HL-60 (cell line): Measurements from ENCODE around the gene DCTPP1.
A peak's percentile ranks its signal among the peaks of the same experiment; 100 is the strongest.

ENCODE experiments used
- DNase-seq, 2 experiments: peaks; one replicate each; pipeline ENCODE4 v3.0.0-alpha.2; 2010 to 2020; ENCODE audit warnings: low read depth in 1 of 2, low spot score in 1 of 2
- H3K27ac ChIP-seq: fragments of 250-450 bp; sonication (Bioruptor Pico); replicated peaks from 2 replicates; pipeline ENCODE4 v1.5.1; 2020; ENCODE audit warnings: mild to moderate bottlenecking, moderate library complexity
- H3K27me3 ChIP-seq: fragments of 250-450 bp; sonication (Bioruptor Pico); 2 replicates; pipeline ENCODE4 v1.5.1; 2021; ENCODE audit warnings: mild to moderate bottlenecking, moderate library complexity; ENCODE audit not compliant: insufficient read depth, poor library complexity, severe bottlenecking
- H3K4me3 ChIP-seq: replicated peaks from 2 replicates; pipeline ENCODE4 v1.5.1; 2011; ENCODE audit warnings: mild to moderate bottlenecking, control low read depth, low read length; ENCODE audit not compliant: insufficient read depth
- GABPA ChIP-seq: IDR thresholded peaks from 2 replicates; pipeline ENCODE4 v1.6.1; 2012; ENCODE audit warnings: low read depth
- POLR2AphosphoS5 ChIP-seq: IDR thresholded peaks from 2 replicates; pipeline ENCODE4 v1.6.1; 2012; ENCODE audit warnings: low read depth
- SPI1 ChIP-seq: IDR thresholded peaks from 2 replicates; pipeline ENCODE4 v1.6.1; 2012; ENCODE audit warnings: low read depth, mild to moderate bottlenecking, borderline replicate concordance
- TF ChIP-seq, protein P1 (sequence below): IDR thresholded peaks from one replicate; pipeline ENCODE4 v1.5.1; 2011; ENCODE audit warnings: low read length, control low read depth, inconsistent platforms; ENCODE audit not compliant: insufficient read depth
- TF ChIP-seq, protein P2 (sequence below): IDR thresholded peaks from 2 replicates; pipeline ENCODE4 v1.6.1; 2012; ENCODE audit warnings: low read depth; ENCODE audit not compliant: insufficient replicate concordance

Gene DCTPP1

DNA sequence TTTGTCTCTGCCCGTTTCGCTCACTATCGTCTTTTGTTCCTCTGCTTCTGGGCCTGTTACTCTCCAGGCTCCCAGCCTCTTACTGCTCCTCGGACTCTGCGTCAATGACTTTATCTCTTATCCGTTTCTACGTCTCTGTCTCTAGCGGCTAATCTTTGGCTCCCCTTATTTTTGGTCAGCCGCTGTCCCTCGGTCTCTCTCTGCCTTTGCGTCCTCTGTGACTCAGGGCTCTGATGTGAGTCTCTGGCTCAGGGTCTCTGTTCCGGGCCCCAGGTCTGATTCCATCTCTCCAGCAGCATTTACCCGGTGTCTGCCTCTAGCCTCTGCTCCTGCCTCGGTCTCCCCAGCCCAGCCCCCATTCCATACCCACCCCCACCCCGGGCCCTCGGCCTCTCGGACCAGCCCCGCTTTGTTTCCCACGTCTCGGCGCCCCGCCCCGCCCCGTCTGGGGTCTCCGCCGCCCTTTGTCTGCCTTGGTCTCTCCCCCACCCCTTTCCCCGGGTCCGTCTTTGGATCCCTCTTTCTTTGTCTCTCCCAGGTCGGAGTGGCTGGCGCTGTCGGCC is 35.2 kb downstream of the DCTPP1 start:
- H3K4me3 ChIP-seq, result peak overlapping the region; percentile 85
- DNase-seq, result no peak
- peak overlapping the region; percentile 51 for H3K27ac ChIP-seq
- no peak for TF ChIP-seq SPI1
- TF ChIP-seq, protein P1, sequence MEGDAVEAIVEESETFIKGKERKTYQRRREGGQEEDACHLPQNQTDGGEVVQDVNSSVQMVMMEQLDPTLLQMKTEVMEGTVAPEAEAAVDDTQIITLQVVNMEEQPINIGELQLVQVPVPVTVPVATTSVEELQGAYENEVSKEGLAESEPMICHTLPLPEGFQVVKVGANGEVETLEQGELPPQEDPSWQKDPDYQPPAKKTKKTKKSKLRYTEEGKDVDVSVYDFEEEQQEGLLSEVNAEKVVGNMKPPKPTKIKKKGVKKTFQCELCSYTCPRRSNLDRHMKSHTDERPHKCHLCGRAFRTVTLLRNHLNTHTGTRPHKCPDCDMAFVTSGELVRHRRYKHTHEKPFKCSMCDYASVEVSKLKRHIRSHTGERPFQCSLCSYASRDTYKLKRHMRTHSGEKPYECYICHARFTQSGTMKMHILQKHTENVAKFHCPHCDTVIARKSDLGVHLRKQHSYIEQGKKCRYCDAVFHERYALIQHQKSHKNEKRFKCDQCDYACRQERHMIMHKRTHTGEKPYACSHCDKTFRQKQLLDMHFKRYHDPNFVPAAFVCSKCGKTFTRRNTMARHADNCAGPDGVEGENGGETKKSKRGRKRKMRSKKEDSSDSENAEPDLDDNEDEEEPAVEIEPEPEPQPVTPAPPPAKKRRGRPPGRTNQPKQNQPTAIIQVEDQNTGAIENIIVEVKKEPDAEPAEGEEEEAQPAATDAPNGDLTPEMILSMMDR, result no peak
- TF ChIP-seq GABPA, result no peak
- TF ChIP-seq POLR2AphosphoS5, result no peak
- TF ChIP-seq, protein P2, sequence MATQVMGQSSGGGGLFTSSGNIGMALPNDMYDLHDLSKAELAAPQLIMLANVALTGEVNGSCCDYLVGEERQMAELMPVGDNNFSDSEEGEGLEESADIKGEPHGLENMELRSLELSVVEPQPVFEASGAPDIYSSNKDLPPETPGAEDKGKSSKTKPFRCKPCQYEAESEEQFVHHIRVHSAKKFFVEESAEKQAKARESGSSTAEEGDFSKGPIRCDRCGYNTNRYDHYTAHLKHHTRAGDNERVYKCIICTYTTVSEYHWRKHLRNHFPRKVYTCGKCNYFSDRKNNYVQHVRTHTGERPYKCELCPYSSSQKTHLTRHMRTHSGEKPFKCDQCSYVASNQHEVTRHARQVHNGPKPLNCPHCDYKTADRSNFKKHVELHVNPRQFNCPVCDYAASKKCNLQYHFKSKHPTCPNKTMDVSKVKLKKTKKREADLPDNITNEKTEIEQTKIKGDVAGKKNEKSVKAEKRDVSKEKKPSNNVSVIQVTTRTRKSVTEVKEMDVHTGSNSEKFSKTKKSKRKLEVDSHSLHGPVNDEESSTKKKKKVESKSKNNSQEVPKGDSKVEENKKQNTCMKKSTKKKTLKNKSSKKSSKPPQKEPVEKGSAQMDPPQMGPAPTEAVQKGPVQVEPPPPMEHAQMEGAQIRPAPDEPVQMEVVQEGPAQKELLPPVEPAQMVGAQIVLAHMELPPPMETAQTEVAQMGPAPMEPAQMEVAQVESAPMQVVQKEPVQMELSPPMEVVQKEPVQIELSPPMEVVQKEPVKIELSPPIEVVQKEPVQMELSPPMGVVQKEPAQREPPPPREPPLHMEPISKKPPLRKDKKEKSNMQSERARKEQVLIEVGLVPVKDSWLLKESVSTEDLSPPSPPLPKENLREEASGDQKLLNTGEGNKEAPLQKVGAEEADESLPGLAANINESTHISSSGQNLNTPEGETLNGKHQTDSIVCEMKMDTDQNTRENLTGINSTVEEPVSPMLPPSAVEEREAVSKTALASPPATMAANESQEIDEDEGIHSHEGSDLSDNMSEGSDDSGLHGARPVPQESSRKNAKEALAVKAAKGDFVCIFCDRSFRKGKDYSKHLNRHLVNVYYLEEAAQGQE, result no peak
- H3K27me3 ChIP-seq, result no peaks in the 10 kb centered on the region

GRCh38 chr16:30383521-30383920 is 46.3 kb downstream of the DCTPP1 start:
- Histone ChIP-seq H3K27ac (no peak overlapping the region), H3K27me3 (no peaks in the 10 kb centered on the region), H3K4me3 (no peak overlapping the region)
- DNase-seq, result no peak
- no peak for TF ChIP-seq SPI1

- Histone ChIP-seq H3K27ac (no peak within 1 kb of the TSS), H3K4me3 (no peak within 1 kb of the TSS)
- DNase-seq, result peak in 1 of 2 experiments; percentile 34
These were observed 47.5 kb downstream of the DCTPP1 start, which contains the start of gene SEPTIN1 for GRCh38 chr16:30382111-30382881. TSS of gene SEPTIN1 (minus strand) at chr16:30382561. CDS start at chr16:30382542, 19 bp downstream.

DNA sequence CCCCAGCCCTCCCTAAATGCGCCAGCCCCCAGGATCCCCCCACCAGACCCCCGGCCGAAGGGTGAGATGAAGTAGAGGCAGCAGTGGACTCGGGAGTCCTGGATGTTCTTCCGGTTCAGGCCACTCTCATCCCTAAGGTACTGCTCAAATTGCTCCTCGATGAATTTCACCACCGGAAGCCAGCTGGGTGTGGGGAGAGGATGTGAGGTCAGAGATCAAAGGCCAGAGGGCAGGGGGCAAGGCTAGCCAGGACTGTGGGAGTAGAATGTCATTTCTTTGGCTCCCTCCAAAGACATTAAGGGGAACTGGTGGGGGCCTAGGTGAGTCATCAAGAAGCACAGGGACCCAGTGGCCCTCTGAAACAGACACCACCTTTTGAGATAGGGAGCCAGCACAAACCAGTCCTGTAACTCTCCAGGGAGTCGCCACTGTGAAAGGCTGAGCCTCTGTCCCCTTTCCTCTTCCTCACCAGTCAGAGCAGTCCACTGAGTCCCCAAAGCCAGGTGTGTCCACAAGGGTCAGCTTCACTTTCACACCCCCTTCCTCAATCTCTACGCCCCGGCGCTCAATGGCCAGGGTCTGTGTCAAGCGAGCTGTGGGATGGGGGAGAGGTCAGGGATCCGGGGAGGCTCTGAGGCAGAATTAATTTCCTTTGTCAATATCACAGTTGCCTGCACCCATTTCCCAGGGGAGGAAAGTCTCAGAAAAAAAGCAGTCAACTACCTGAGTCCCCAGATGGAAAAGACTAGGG is 48.4 kb downstream of the DCTPP1 start:
- Histone ChIP-seq H3K27ac (no peak overlapping the region), H3K4me3 (no peak overlapping the region), H3K27me3 (no peaks in the 10 kb centered on the region)

More at GRCh38 chr16:30382111-30382881, 47.5 kb downstream of the DCTPP1 start, which contains the start of gene SEPTIN1:
- peak; percentile 47; the same call in 1 of the 2 replicates for TF ChIP-seq SPI1
- TF ChIP-seq POLR2AphosphoS5, result no peak
- no peaks in the 10 kb centered on the region for H3K27me3 ChIP-seq

More for the DNA sequence above, 48.4 kb downstream of the DCTPP1 start:
- no peak for TF ChIP-seq POLR2AphosphoS5
- TF ChIP-seq, protein P2, result no peak
- no peak for DNase-seq
